Measurements from ENCODE around the gene RFX2.

DNA sequence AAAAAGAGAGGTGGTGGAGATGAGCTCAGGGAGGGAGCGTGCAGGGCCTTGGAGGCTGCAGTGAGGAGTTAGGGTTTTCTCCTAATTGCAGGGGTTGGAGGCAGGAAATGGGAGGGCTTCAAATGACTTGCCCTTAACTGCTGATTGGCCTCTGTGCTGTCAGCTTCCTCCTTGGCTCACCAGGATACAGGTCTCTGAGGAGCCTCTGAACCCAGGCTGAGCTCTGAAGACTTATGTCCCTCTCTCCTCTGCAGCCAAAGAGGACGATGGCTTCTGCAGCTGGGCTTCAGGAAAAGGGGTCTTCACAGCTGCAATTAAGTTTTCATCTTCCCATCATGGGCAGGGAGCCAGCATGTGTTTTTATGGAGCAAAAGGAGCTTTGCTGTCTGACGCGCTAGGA, 125.7 kb downstream of the RFX2 start:
- TF ChIP-seq, protein P1, sequence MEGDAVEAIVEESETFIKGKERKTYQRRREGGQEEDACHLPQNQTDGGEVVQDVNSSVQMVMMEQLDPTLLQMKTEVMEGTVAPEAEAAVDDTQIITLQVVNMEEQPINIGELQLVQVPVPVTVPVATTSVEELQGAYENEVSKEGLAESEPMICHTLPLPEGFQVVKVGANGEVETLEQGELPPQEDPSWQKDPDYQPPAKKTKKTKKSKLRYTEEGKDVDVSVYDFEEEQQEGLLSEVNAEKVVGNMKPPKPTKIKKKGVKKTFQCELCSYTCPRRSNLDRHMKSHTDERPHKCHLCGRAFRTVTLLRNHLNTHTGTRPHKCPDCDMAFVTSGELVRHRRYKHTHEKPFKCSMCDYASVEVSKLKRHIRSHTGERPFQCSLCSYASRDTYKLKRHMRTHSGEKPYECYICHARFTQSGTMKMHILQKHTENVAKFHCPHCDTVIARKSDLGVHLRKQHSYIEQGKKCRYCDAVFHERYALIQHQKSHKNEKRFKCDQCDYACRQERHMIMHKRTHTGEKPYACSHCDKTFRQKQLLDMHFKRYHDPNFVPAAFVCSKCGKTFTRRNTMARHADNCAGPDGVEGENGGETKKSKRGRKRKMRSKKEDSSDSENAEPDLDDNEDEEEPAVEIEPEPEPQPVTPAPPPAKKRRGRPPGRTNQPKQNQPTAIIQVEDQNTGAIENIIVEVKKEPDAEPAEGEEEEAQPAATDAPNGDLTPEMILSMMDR (IDR thresholded peaks at IDR 0.05 in 4 of 5, conservative IDR thresholded peaks at IDR 0.05 in 1 of 5): no peak
- TF ChIP-seq POLR2A (IDR thresholded peaks at IDR 0.05): no peak

Measured in gastrocnemius medialis (tissue), 4 donors.